GM08714 (cell line): Measurements from ENCODE around the gene CRADD.
"Not testable (repeated sequence)": the region's sequence is repeated elsewhere in the genome, so short reads cannot be mapped to it uniquely, and the experiment has no call there.

ENCODE experiments used
- H3K4me3 ChIP-seq: fragments of 200-500 bp; sonication (Bioruptor generic); 2 replicates; pipeline ENCODE4 v1.5.1; 2014; ENCODE audit warnings: mild to moderate bottlenecking, low read length, inconsistent platforms
- ZNF274 ChIP-seq: IDR thresholded peaks from 2 replicates; pipeline ENCODE4 v1.6.1; 2012; ENCODE audit warnings: mild to moderate bottlenecking, low read depth, low read length

The CRADD gene

GRCh38 chr12:93918262-93918661 is 241.1 kb downstream of the CRADD start:
- no peak for TF ChIP-seq ZNF274
- H3K4me3 ChIP-seq: no peak overlapping the region

GRCh38 chr12:93918900-93919299 is 241.7 kb downstream of the CRADD start:
- H3K4me3 ChIP-seq: no peak overlapping the region
- no peak for TF ChIP-seq ZNF274

GRCh38 chr12:93921521-93921920 is 244.3 kb downstream of the CRADD start:
- TF ChIP-seq ZNF274: no peak
- H3K4me3 ChIP-seq: no peak overlapping the region

DNA sequence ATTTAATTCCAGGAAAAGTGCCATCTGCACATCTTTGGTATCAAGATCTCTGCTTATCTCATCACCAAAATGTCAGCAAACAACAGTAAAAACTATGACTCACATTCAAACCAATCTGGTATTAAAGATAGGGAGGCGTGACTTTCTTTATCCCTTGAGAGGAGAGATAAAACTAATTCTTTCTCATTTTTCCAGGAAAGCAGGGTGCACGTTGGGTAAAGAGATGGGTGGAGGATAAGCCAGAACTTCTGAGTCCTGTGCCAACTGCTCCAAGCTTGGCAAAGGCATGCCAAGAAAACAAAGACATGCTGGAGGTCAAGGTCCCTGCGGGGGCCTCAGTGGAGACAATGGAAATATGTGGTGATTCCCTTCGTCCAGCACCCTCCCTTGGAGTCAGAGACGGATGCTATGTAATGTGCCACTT is 245.4 kb downstream of the CRADD start:
- TF ChIP-seq ZNF274: no peak
- H3K4me3 ChIP-seq: no peak overlapping the region

- H3K4me3 ChIP-seq: no peak overlapping the region
- TF ChIP-seq ZNF274: no peak
Observed at GRCh38 chr12:93924367-93924766, 247.2 kb downstream of the CRADD start.

DNA sequence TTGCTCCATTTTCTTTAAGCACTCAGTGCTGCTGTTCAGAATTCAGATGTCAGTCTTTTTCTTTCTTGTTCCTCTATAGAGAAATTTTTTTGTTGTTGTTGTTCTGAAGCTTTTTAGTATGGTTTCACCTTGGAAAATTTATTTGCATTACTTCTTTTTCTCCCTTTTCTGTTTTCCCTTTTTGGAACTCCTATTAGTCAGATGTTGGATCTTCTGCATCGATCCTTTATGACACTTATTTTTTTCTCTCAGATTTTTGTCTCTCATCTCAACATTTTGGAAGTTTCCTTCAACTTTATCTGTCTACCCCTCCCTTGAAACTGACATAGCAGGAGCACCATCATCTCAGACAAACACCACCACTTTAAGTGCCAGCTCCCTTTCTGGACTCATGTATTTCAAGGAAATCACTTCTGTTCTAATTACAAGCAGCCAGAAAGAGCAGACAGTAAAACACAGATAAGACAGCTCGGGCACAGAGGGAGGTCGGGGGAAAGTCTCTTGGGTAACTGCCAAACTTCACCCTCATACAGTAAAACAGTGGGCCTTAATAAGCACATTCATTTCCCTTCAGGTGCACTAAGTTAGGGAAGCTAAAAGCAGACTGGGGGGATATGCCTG is 248.5 kb downstream of the CRADD start:
- no peak for TF ChIP-seq ZNF274
- H3K4me3 ChIP-seq: no peak overlapping the region

- no peak overlapping the region for H3K4me3 ChIP-seq
- TF ChIP-seq ZNF274: no peak
Observed at GRCh38 chr12:93926237-93926636, 249.1 kb downstream of the CRADD start.

GRCh38 chr12:93929081-93929480 is 251.9 kb downstream of the CRADD start:
- H3K4me3 ChIP-seq: not testable (repeated sequence)

DNA sequence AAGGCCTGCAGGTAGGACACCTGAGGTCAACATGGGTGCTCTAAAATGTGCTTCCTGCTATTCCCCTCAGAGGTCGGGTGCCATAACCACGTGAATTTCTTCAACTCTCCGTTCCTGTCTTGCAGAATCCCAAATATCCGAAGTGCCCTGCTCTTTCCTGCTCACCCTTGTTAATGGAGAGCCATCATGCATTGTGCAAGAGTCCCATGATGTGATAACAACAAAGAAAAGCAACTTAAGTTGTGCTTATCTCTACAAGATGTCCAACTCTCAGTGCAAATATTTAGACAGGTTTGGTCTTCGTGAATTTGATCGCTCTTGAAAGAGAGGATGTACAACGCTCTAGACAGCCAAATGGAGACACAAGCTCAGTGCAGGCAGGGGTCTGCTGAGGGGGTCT is 260.6 kb downstream of the CRADD start:
- no peak for TF ChIP-seq ZNF274
- H3K4me3 ChIP-seq: no peak overlapping the region

DNA sequence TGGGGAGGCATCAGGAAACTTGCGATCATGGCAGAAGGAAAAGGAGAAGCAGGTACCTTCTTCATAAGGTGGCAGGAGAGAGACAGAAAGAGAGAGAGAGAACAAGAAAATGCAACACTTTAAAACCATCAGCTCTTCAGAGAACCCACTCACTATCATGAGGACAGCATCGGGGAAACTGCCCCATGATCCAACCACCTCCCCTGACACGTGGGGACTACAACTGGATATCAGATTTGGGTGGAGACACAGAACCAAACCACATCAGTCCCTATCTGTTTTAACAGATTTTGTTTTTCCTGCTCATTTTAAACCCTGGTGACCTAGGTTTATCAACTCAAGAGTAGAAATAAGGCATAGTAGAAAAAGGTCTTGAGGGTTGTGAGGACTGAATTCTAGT is 261.1 kb downstream of the CRADD start:
- no peak for TF ChIP-seq ZNF274
- no peak overlapping the region for H3K4me3 ChIP-seq

- no peak for TF ChIP-seq ZNF274
- H3K4me3 ChIP-seq: no peak overlapping the region
Observed at GRCh38 chr12:93938931-93939330, 261.8 kb downstream of the CRADD start.

DNA sequence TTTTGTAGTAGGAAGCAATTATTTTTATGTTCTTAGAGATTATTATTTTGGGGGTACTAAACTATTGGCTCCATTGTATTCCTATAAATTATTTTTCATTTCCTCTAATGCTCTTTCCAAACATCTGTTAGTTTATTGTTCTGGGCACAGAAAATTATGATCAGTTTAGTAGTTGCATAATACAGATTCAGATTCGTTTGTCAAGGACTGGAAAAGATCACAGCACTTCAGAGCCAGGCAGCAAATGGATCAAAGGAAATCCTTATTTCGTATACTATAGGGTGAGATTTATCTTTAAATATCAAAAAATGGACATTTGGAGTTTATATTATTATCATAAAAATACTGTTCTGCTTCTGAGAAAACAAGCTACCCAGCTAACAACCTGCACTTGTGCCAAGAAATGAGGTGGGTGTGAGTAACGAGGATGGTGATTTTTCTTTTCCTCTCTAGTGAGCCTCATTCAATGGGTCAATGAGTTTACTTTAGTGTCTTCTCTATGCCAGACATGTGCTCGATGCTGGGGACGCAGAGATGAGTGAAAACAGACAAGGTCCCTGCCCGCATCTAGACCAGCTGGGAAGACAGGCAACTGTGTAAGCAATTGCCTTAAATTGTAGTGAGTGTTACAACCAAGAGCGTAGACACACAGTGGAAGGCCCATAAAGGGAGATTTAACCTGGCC is 262.6 kb downstream of the CRADD start:
- TF ChIP-seq ZNF274: no peak
- no peak overlapping the region for H3K4me3 ChIP-seq

- no peak for TF ChIP-seq ZNF274
- H3K4me3 ChIP-seq: no peak overlapping the region
Observed at GRCh38 chr12:93943780-93944179, 266.6 kb downstream of the CRADD start.

- no peak for TF ChIP-seq ZNF274
- H3K4me3 ChIP-seq: no peak overlapping the region
Observed at GRCh38 chr12:93944201-93944600, 267.0 kb downstream of the CRADD start.
